A673 (cell line): ENCODE results near the gene GOLGA7B. TPM values are rescaled to one million over a fixed set of nuclear protein-coding genes. Genes with fewer than 3 reads are reported as not detected.
A peak's percentile ranks its signal among the peaks of the same experiment; 100 is the strongest.
"Not testable (repeated sequence)": the region's sequence is repeated elsewhere in the genome, so short reads cannot be mapped to it uniquely, and the experiment has no call there.

Experiments used
- BruUV-seq: library from RNA; stranded (reverse); fragments of 400-500 nt; replicated peaks from 2 replicates; lab custom pipeline; 2021; lab: Mats Ljungman, UMichigan
- CTCF ChIA-PET: fragments of 300-600 bp; sonication (Branson Sonifier 250); formaldehyde crosslinking; loops from one replicate; lab custom pipeline; 2022; ENCODE audit warnings: antibody characterized with exemption; lab: Charles Lee
- POLR2A ChIA-PET: fragments of 300-600 bp; sonication (Branson Sonifier 250); formaldehyde crosslinking; loops from one replicate; lab custom pipeline; 2022; ENCODE audit warnings: antibody characterized with exemption; ENCODE audit not compliant: low non-redundant PET; lab: Charles Lee
- DNase-seq: peaks from one replicate; pipeline ENCODE4 v3.0.0-alpha.2; 2015; ENCODE audit warnings: low spot score
- H3K27ac ChIP-seq: fragments of 200-600 bp; sonication (generic); 2 replicates; pipeline ENCODE4 v1.5.1; 2016; ENCODE audit warnings: mixed run types, low read depth, mild to moderate bottlenecking, mixed read lengths, antibody characterized with exemption, low read length; ENCODE audit not compliant: poor library complexity, severe bottlenecking
- H3K27me3 ChIP-seq: fragments of 200-600 bp; sonication (generic); replicated peaks from 2 replicates; pipeline ENCODE4 v1.6.1; 2017; ENCODE audit warnings: mixed run types, low read depth, mild to moderate bottlenecking, mixed read lengths, antibody characterized with exemption, low read length; ENCODE audit not compliant: insufficient read depth, poor library complexity
- H3K36me3 ChIP-seq: fragments of 200-600 bp; sonication (generic); 2 replicates; pipeline ENCODE4 v1.6.1; 2016; ENCODE audit warnings: mixed run types, mild to moderate bottlenecking, mixed read lengths, antibody characterized with exemption, low read length; ENCODE audit not compliant: insufficient read depth, poor library complexity, severe bottlenecking
- H3K4me1 ChIP-seq: fragments of 200-600 bp; sonication (generic); 2 replicates; pipeline ENCODE4 v1.6.1; 2017; ENCODE audit warnings: mixed run types, mild to moderate bottlenecking, mixed read lengths, antibody characterized with exemption, low read length; ENCODE audit not compliant: insufficient read depth, poor library complexity, severe bottlenecking
- H3K4me3 ChIP-seq: fragments of 200-600 bp; sonication (generic); 2 replicates; pipeline ENCODE4 v1.5.1; 2016; ENCODE audit warnings: low read depth, mixed run types, mild to moderate bottlenecking, mixed read lengths, low read length; ENCODE audit not compliant: poor library complexity, severe bottlenecking
- H3K9me3 ChIP-seq: fragments of 200-600 bp; sonication (generic); 2 replicates; pipeline ENCODE4 v1.6.1; 2016; ENCODE audit warnings: mixed run types, low read depth, mild to moderate bottlenecking, mixed read lengths, antibody characterized with exemption, low read length; ENCODE audit not compliant: poor library complexity, severe bottlenecking
- CTCF ChIP-seq: fragments of 300-800, 200-600 bp; sonication (generic); conservative IDR thresholded peaks from 2 replicates; pipeline ENCODE4 v1.5.1; 2017; ENCODE audit warnings: low read depth, mild to moderate bottlenecking, antibody characterized with exemption, low read length, moderate library complexity, mixed read lengths
- EZH2 ChIP-seq: fragments of 200-600 bp; sonication (generic); IDR thresholded peaks from 2 replicates; pipeline ENCODE4 v1.6.1; 2017; ENCODE audit warnings: borderline replicate concordance, low read depth, mild to moderate bottlenecking, mixed read lengths, antibody characterized with exemption, low read length; ENCODE audit not compliant: poor library complexity, severe bottlenecking
- intact Hi-C: fragments of 100-400 bp; cut with micrococcal nuclease; formaldehyde crosslinking; loops from one replicate; pipeline ENCODE4 v1.10.0; 2022; ENCODE audit not compliant: unreplicated experiment
- total RNA-seq: library from RNA; stranded (reverse); gene quantifications from 2 replicates; pipeline ENCODE4 v1.2.3, GENCODE V29; 2021

Gene GOLGA7B
- total RNA-seq, 1 experiment from 2014 or later = 0.64 TPM

GRCh38 chr10:97842656-97843280, 6.9 kb upstream of the GOLGA7B start:
- no peaks in the 10 kb centered on the region for H3K4me1 ChIP-seq
- no peaks in the 10 kb centered on the region for H3K9me3 ChIP-seq
- H3K4me3 ChIP-seq = no peak overlapping the region
- H3K27me3 ChIP-seq = no peaks in the 10 kb centered on the region
- POLR2A ChIA-PET = no interaction called here
- H3K27ac ChIP-seq = no peak overlapping the region
- intact Hi-C loops = no loop called here
- DNase-seq = no peak
- CTCF ChIA-PET = no interaction called here
- TF ChIP-seq EZH2 = no peak
- BruUV-seq = no TSS peak
- no peaks in the 10 kb centered on the region for H3K36me3 ChIP-seq

GRCh38 chr10:97843281-97843671, 6.4 kb upstream of the GOLGA7B start:
- H3K4me1 ChIP-seq = no peaks in the 10 kb centered on the region
- H3K36me3 ChIP-seq = no peaks in the 10 kb centered on the region
- ChIA-PET POLR2A (no interaction called here), CTCF (no interaction called here)
- H3K27ac ChIP-seq = no peak overlapping the region
- intact Hi-C loops = no loop called here
- no peak overlapping the region for H3K4me3 ChIP-seq
- peak; percentile 33 for DNase-seq
- H3K9me3 ChIP-seq = no peaks in the 10 kb centered on the region
- H3K27me3 ChIP-seq = no peaks in the 10 kb centered on the region
- TF ChIP-seq EZH2 = no peak
- TF ChIP-seq CTCF = no peak
- no TSS peak for BruUV-seq

- intact Hi-C loops, POLR2A ChIA-PET, H3K27ac ChIP-seq, H3K9me3 ChIP-seq, DNase-seq, H3K36me3 ChIP-seq, CTCF ChIA-PET, H3K4me3 ChIP-seq, H3K27me3 ChIP-seq, H3K4me1 ChIP-seq, BruUV-seq: not testable (repeated sequence)
Measured at GRCh38 chr10:97843972-97844371, 5.7 kb upstream of the GOLGA7B start.

- Histone ChIP-seq H3K27me3 (no peaks in the 10 kb centered on the region), H3K9me3 (no peaks in the 10 kb centered on the region), H3K27ac (no peak overlapping the region), H3K4me3 (no peak overlapping the region), H3K4me1 (no peaks in the 10 kb centered on the region), H3K36me3 (no peaks in the 10 kb centered on the region)
- no TSS peak for BruUV-seq
- no peak for DNase-seq
- CTCF ChIA-PET = no interaction called here
- intact Hi-C loops = no loop called here
- POLR2A ChIA-PET = no interaction called here
- TF ChIP-seq EZH2 = no peak
Measured at GRCh38 chr10:97844678-97845077, 5.0 kb upstream of the GOLGA7B start.
